GM12865 (cell line): Measurements from ENCODE around the gene CCM2.

Source experiments
- DNase-seq: peaks from one replicate; pipeline ENCODE4 v3.0.0; 2010; ENCODE audit warnings: low read depth
- H3K4me3 ChIP-seq: 2 replicates; pipeline ENCODE4 v1.5.1; 2011; ENCODE audit warnings: mild to moderate bottlenecking, low read depth, low read length, control low read depth
- TF ChIP-seq, protein P1 (sequence below): IDR thresholded peaks from 2 replicates; pipeline ENCODE4 v1.5.1; 2011; ENCODE audit warnings: low read length, control low read depth, low read depth, inconsistent platforms; ENCODE audit not compliant: insufficient read depth; ENCODE audit errors: missing control alignments

CCM2 gene

DNA sequence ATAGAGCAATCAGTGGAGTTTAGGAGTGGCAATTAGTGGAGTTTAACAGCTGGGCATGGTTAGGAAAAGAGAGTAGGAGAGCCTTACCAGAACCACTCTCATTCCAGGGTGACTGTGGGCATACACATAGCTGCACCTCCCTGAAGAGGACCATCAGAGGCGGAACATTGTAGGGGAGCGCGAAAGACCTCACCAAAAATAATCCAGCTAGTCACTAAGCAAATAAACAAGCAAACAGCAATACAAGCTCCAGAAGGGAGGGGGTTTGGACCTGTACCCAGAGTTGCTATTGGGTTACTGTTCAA, 92.9 kb downstream of the CCM2 start:
- no peak overlapping the region for H3K4me3 ChIP-seq
- TF ChIP-seq, protein P1, sequence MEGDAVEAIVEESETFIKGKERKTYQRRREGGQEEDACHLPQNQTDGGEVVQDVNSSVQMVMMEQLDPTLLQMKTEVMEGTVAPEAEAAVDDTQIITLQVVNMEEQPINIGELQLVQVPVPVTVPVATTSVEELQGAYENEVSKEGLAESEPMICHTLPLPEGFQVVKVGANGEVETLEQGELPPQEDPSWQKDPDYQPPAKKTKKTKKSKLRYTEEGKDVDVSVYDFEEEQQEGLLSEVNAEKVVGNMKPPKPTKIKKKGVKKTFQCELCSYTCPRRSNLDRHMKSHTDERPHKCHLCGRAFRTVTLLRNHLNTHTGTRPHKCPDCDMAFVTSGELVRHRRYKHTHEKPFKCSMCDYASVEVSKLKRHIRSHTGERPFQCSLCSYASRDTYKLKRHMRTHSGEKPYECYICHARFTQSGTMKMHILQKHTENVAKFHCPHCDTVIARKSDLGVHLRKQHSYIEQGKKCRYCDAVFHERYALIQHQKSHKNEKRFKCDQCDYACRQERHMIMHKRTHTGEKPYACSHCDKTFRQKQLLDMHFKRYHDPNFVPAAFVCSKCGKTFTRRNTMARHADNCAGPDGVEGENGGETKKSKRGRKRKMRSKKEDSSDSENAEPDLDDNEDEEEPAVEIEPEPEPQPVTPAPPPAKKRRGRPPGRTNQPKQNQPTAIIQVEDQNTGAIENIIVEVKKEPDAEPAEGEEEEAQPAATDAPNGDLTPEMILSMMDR = no peak
- no peak for DNase-seq

DNA sequence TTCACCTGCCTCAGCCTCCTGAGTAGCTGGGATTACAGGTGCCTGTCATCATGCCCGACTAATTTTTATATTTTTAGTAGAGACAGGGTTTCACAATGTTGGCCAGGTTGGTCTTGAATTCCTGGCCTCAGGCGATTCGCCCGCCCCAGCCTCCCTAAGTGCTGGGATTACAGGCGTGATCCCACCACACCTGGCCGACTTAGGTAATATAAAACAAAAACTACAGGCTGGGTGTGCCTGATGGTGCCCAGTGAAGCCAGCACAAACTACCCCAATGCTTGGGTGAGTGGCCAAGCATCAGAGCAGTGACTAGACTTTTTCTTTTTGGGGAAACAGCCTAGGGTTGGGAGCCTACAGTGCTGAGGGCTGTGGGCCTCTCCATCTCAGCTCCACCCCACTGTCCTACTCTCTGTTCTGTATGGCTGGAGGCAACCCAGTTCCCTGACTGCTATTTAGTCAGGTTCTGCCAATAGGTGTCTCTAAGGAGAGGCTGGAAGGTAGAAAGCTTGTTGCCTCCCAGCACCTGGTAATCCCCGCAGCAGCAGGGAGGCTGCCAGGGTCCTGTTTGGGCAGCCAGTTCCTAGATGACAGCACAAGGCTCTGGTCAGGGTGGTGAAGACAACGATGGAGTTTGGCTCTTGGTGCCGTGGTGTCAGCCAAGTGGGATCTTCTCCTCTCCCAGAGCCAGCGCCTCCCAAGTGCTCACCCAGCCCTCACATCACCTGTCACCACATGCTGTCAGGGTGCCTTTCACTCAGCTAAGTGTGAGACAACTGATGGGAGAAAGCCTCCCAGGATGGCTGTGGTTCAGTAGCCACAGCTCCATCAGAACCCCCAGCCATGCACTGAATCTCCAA, 99.2 kb downstream of the CCM2 start:
- TF ChIP-seq, protein P1 = no peak
- no peak overlapping the region for H3K4me3 ChIP-seq
- DNase-seq = no peak

- DNase-seq = no peak
- no peak overlapping the region for H3K4me3 ChIP-seq
- TF ChIP-seq, protein P1 = no peak
These were observed 100.1 kb downstream of the CCM2 start for GRCh38 chr7:45099891-45100760.

- H3K4me3 ChIP-seq = no peak overlapping the region
- TF ChIP-seq, protein P1 = no peak
- no peak for DNase-seq
These were observed 100.9 kb downstream of the CCM2 start for GRCh38 chr7:45100761-45101480.

DNA sequence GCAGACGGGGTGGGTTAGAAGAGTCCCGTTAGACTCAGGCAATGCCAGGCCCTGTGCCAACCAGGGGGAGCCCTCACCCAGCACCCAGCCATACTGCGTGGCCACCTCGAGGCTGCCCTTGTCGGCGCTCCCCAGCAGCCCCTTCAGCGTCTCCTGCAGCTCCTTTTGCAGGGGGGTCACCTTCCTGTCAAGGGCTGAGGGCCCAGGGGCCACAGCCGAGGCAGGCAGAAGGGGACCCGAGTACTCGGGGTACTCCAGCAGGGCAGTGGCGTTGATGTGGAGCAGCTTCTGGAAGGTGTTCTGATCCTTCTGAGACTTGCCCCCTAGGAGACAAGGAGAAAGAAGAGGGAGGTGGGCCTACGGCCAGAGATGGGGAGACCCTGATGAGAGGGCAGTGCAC, 101.7 kb downstream of the CCM2 start:
- DNase-seq = no peak
- TF ChIP-seq, protein P1 = no peak
- no peak overlapping the region for H3K4me3 ChIP-seq

DNA sequence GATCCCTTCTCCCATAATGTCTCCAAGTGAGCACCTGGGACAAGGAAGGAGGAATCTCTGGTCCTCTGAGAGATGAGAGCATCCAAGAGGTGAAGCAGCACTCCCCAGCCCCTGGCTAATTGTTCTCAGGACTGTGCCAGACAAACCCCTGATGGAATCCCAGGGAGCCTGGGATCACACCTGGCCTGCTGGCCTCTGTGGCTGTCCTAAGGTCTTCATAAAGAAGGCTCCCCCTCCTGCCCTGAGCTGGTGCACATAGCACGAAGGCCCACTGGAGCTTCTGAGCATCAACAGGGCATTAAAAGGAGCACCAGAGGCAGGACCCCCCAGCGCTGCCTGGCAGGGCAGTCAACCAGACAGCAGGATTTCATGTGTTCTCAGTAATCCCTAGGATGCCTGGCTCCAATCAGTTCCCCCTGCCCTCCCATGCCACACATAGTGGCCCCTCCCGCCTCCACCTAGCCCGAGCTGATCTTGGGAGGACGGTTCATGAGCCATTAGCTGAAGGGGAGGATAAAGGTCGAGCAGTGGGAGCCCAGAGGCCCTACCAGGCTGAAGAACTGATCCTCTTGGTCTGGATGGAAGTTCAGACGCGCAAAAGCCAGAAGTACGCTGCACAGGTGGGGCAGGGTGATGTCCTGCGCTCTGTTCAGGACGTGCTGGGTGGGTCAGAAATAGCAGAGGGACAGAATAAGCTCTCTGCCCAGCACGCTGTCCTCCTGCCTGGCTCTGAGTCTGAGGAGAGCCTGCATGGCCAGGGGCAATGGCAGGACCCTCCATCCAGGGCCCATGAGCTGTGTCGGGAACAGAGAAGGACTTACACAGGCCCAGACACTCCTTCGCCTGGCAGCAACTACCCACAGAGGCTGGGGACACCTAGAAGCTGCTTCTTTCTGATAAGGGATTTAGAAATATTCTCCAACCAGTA, 103.0 kb downstream of the CCM2 start:
- no peak for DNase-seq
- no peak overlapping the region for H3K4me3 ChIP-seq
- TF ChIP-seq, protein P1 = no peak
